H1 (cell line): ENCODE results near the gene RNF152. TPM values are rescaled to one million over a fixed set of nuclear protein-coding genes. Genes with fewer than 3 reads are reported as not detected.

Experiments
- CTCF ChIA-PET: fragments of 300-600 bp; sonication (Branson Sonifier 250); formaldehyde crosslinking; loops from one replicate; lab custom pipeline; 2021; ENCODE audit not compliant: partially characterized antibody; lab: Charles Lee
- POLR2A ChIA-PET: fragments of 300-600 bp; sonication (Branson Sonifier 250); formaldehyde crosslinking; loops from one replicate; lab custom pipeline; 2021; ENCODE audit warnings: inconsistent platforms; ENCODE audit not compliant: partially characterized antibody; lab: Charles Lee
- DNase-seq, 2 experiments: peaks; one replicate each; pipeline versions ENCODE4 v3.0.0 to v3.0.0-alpha.2; 2010 to 2022; ENCODE audit warnings: low spot score in 2 of 2, low read depth in 1 of 2, mixed read lengths in 1 of 2
- FAIRE-seq: peaks from 2 replicates; lab custom pipeline; 2011; peaks lifted over from hg19 to GRCh38; lab: Jason Lieb, UNC
- H2AFZ ChIP-seq: 2 replicates; pipeline ENCODE4 v1.8.1; 2012; ENCODE audit warnings: low read length, inconsistent platforms
- H2AK5ac ChIP-seq: 2 replicates; pipeline ENCODE4 v1.6.1; 2013; ENCODE audit warnings: low read depth, low read length
- H2BK120ac ChIP-seq: replicated peaks from 2 replicates; pipeline ENCODE3; 2013; ENCODE audit warnings: low read depth, low read length, inconsistent platforms
- H2BK12ac ChIP-seq: 2 replicates; pipeline ENCODE4 v1.6.1; 2013; ENCODE audit warnings: low read depth, low read length
- H2BK15ac ChIP-seq: 2 replicates; pipeline ENCODE4 v1.6.1; 2013; ENCODE audit warnings: low read length
- H2BK20ac ChIP-seq: 2 replicates; pipeline ENCODE4 v1.6.1; 2013; ENCODE audit warnings: low read length
- H2BK5ac ChIP-seq: 2 replicates; pipeline ENCODE4 v1.6.1; 2013; ENCODE audit warnings: low read depth, low read length
- H3K14ac ChIP-seq: 2 replicates; pipeline ENCODE4 v1.6.1; 2013; ENCODE audit warnings: inconsistent platforms; ENCODE audit not compliant: insufficient read length
- H3K18ac ChIP-seq: 2 replicates; pipeline ENCODE4 v1.6.1; 2013; ENCODE audit warnings: low read length; ENCODE audit errors: extremely low read depth
- H3K23ac ChIP-seq: 2 replicates; pipeline ENCODE4 v1.6.1; 2013; ENCODE audit warnings: inconsistent platforms; ENCODE audit not compliant: insufficient read length
- H3K23me2 ChIP-seq: 2 replicates; pipeline ENCODE4 v1.6.1; 2013; ENCODE audit warnings: low read depth, low read length
- H3K27ac ChIP-seq: 2 replicates; pipeline ENCODE4 v1.6.1; 2011; ENCODE audit warnings: low read depth, low read length, inconsistent platforms
- H3K27me3 ChIP-seq, 4 experiments: replicated peaks in 1 of 4; 1 replicate in 1 of 4; 2 replicates in 3 of 4; pipeline versions ENCODE4 v1.6.1 to v1.8.1; 2011 to 2013; ENCODE audit warnings: low read length in 3 of 4, mild to moderate bottlenecking in 3 of 4, inconsistent platforms in 2 of 4, mixed read lengths in 2 of 4, moderate library complexity in 1 of 4; ENCODE audit not compliant: control insufficient read depth in 3 of 4, insufficient read depth in 3 of 4; ENCODE audit errors: extremely low read depth in 1 of 4
- H3K36me3 ChIP-seq, 4 experiments: 2 replicates each; pipeline versions ENCODE4 v1.6.1 to v1.8.1; 2011 to 2013; ENCODE audit warnings: mild to moderate bottlenecking in 4 of 4, low read length in 3 of 4, moderate library complexity in 2 of 4, control low read depth in 1 of 4, inconsistent platforms in 1 of 4; ENCODE audit not compliant: insufficient read depth in 4 of 4, control insufficient read depth in 2 of 4
- H3K4ac ChIP-seq: replicated peaks from 2 replicates; pipeline ENCODE3; 2013; ENCODE audit warnings: low read length, low read depth, mixed read lengths, inconsistent platforms; ENCODE audit not compliant: insufficient read length
- H3K4me1 ChIP-seq, 4 experiments: replicated peaks in 1 of 4; 1 replicate in 1 of 4; 2 replicates in 3 of 4; pipeline versions ENCODE4 v1.6.1 to v1.8.1; 2011 to 2013; ENCODE audit warnings: low read length in 3 of 4, inconsistent platforms in 2 of 4, mixed read lengths in 1 of 4; ENCODE audit not compliant: insufficient read depth in 4 of 4, control insufficient read depth in 3 of 4
- H3K4me2 ChIP-seq, 2 experiments: 2 replicates each; pipeline versions ENCODE4 v1.6.1 to v1.8.1; 2011 to 2013; ENCODE audit warnings: low read depth in 2 of 2, low read length in 2 of 2, control low read depth in 1 of 2, inconsistent platforms in 1 of 2, mild to moderate bottlenecking in 1 of 2; ENCODE audit not compliant: insufficient read depth in 1 of 2
- H3K4me3 ChIP-seq, 4 experiments: fragments of 200-600, 300-600 bp in 1 of 4; sonication (generic), shearing (Covaris generic), sonication (Bioruptor Twin) in 1 of 4; 2 replicates each; pipeline versions ENCODE4 v1.5.1 to v1.8.1; 2011 to 2016; ENCODE audit warnings: low read length in 4 of 4, low read depth in 3 of 4, control low read depth in 2 of 4, inconsistent platforms in 2 of 4, mild to moderate bottlenecking in 2 of 4, mixed read lengths in 1 of 4, moderate library complexity in 1 of 4; ENCODE audit not compliant: insufficient read depth in 2 of 4; ENCODE audit errors: extremely low read depth in 1 of 4
- H3K56ac ChIP-seq: replicated peaks from 2 replicates; pipeline ENCODE3; 2013; ENCODE audit warnings: low read depth, mild to moderate bottlenecking, mixed read lengths, low read length, inconsistent platforms; ENCODE audit not compliant: insufficient read length
- H3K79me1 ChIP-seq: 2 replicates; pipeline ENCODE4 v1.6.1; 2013; ENCODE audit warnings: low read depth, low read length, control low read depth
- H3K79me2 ChIP-seq, 2 experiments: 2 replicates each; pipeline versions ENCODE4 v1.6.1 to v1.8.1; 2012 to 2013; ENCODE audit warnings: low read length in 2 of 2, mild to moderate bottlenecking in 2 of 2, inconsistent platforms in 1 of 2; ENCODE audit not compliant: insufficient read depth in 2 of 2, control insufficient read depth in 1 of 2
- H3K9ac ChIP-seq, 4 experiments: replicated peaks in 1 of 4; 1 replicate in 1 of 4; 2 replicates in 3 of 4; pipeline versions ENCODE4 v1.6.1 to v1.8.1; 2011 to 2013; ENCODE audit warnings: low read depth in 3 of 4, low read length in 3 of 4, control low read depth in 2 of 4, mild to moderate bottlenecking in 2 of 4, moderate library complexity in 2 of 4, inconsistent platforms in 1 of 4; ENCODE audit errors: extremely low read depth in 1 of 4
- H3K9me3 ChIP-seq, 2 experiments: 2 replicates each; pipeline versions ENCODE4 v1.6.1 to v1.8.1; 2012 to 2013; ENCODE audit warnings: mild to moderate bottlenecking in 2 of 2, moderate library complexity in 2 of 2, control low read depth in 1 of 2, inconsistent platforms in 1 of 2, low read depth in 1 of 2, low read length in 1 of 2, mixed read lengths in 1 of 2; ENCODE audit not compliant: insufficient read depth in 2 of 2
- H4K20me1 ChIP-seq, 2 experiments: replicated peaks in 1 of 2; 2 replicates each; pipeline versions ENCODE3 to v1.8.1; 2011 to 2013; ENCODE audit warnings: inconsistent platforms in 2 of 2, low read length in 2 of 2, mild to moderate bottlenecking in 1 of 2; ENCODE audit not compliant: insufficient read depth in 2 of 2, control insufficient read depth in 1 of 2
- H4K5ac ChIP-seq: 2 replicates; pipeline ENCODE4 v1.6.1; 2013; ENCODE audit warnings: low read length, low read depth, mixed read lengths, inconsistent platforms; ENCODE audit not compliant: insufficient read length
- H4K8ac ChIP-seq: 2 replicates; pipeline ENCODE4 v1.8.0; 2013; ENCODE audit warnings: mild to moderate bottlenecking, moderate library complexity, low read length, inconsistent platforms; ENCODE audit not compliant: insufficient read depth; ENCODE audit errors: extremely low read depth
- H4K91ac ChIP-seq: replicated peaks from 2 replicates; pipeline ENCODE3; 2013; ENCODE audit warnings: low read length, mixed read lengths, inconsistent platforms; ENCODE audit not compliant: insufficient read length
- CBX5 ChIP-seq: fragments of 300-800, 300-1000 bp; sonication (generic); IDR thresholded peaks from 2 replicates; pipeline ENCODE4 v1.7.1; 2016; ENCODE audit warnings: antibody characterized with exemption, low read length, low read depth
- RXRA ChIP-seq: IDR thresholded peaks from 2 replicates; pipeline ENCODE4 v1.6.1; 2011; ENCODE audit warnings: low read depth, mild to moderate bottlenecking, low read length, moderate library complexity; ENCODE audit not compliant: insufficient read depth
- SP2 ChIP-seq: IDR thresholded peaks from 2 replicates; pipeline ENCODE4 v1.6.1; 2012; ENCODE audit warnings: mild to moderate bottlenecking, low read length, inconsistent platforms
- ZNF274 ChIP-seq: IDR thresholded peaks from 2 replicates; pipeline ENCODE4 v1.7.0; 2012; ENCODE audit warnings: low read length, borderline replicate concordance; ENCODE audit errors: extremely low read depth
- WGBS, 2 experiments: shearing (Covaris generic) in 1 of 2; methylation state at CpG; one replicate each; pipeline versions ENCODE4 v1.1.6 to v1.1.7; 2013 to 2015; ENCODE audit warnings: low lambda C conversion rate in 2 of 2, mixed read lengths in 2 of 2, inconsistent platforms in 1 of 2, low coverage in 1 of 2, missing lambda C conversion rate in 1 of 2; ENCODE audit not compliant: insufficient replicate concordance in 2 of 2, insufficient coverage in 1 of 2, insufficient read length in 1 of 2; ENCODE audit errors: extremely low coverage in 1 of 2, missing lambda C conversion rate in 1 of 2; 5-methylcytosine and 5-hydroxymethylcytosine counted together
- polyA plus RNA-seq, 7 experiments: library from polyadenylated mRNA; depleted of rRNA in 3 of 7; stranded (reverse) in 5 of 7; unstranded in 2 of 7; fragments of >200 nt in 5 of 7; fragments of 200-250 nt in 2 of 7; gene quantifications; 1 replicate in 5 of 7; 2 replicates in 1 of 7; 4 replicates in 1 of 7; pipeline versions ENCODE4 v1.2.1 to v1.2.3, GENCODE V29; 2011 to 2013; ENCODE audit warnings: missing spikeins in 2 of 7, mixed read lengths in 2 of 7
- total RNA-seq: library from RNA; stranded (reverse); fragmentation: NEBNext Ultra II Directional; extraction: Animal tissue kit (Norgen Biotek cat#: 25700); gene quantifications from 2 replicates; pipeline ENCODE4 v1.2.1, GENCODE V29; 2021

RNF152 gene
- total and polyA plus RNA-seq, 2 of the 8 experiments (the other 6 are each of a cell fraction or from before 2014, with no cell fraction given), result 1.1 to 2.7 TPM

GRCh38 chr18:61865466-61866175 is 27.2 kb downstream of the RNF152 start:
- FAIRE-seq (no peak), DNase-seq (no peak)
- Histone ChIP-seq H3K4ac (no peak overlapping the region), H2AK5ac (no peak overlapping the region), H3K14ac (no peak overlapping the region), H3K36me3 (no peaks in the 10 kb centered on the region), H3K56ac (no peak overlapping the region), H2BK5ac (no peak overlapping the region), H3K27me3 (no peaks in the 10 kb centered on the region), H2BK12ac (no peak overlapping the region), H3K4me3 (no peak overlapping the region), H2BK20ac (no peak overlapping the region), H3K23me2 (no peaks in the 10 kb centered on the region), H2BK120ac (no peak overlapping the region), H3K9ac (no peak overlapping the region), H4K8ac (no peak overlapping the region), H3K9me3 (no peaks in the 10 kb centered on the region), H2AFZ (no peak overlapping the region), H2BK15ac (no peak overlapping the region), H3K18ac (no peak overlapping the region), H3K23ac (no peak overlapping the region), H3K79me2 (no peaks in the 10 kb centered on the region), H4K5ac (no peak overlapping the region), H3K27ac (no peak overlapping the region), H4K91ac (no peak overlapping the region), H4K20me1 (no peaks in the 10 kb centered on the region), H3K4me1 (no peaks in the 10 kb centered on the region), H3K4me2 (no peak overlapping the region), H3K79me1 (no peaks in the 10 kb centered on the region; the same call in 1 of the 2 replicates)
- TF ChIP-seq ZNF274, result no peak
- TF ChIP-seq CBX5, result no peak
- no peak for TF ChIP-seq SP2
- TF ChIP-seq RXRA, result no peak
- WGBS, 2 experiments, result 89% methylated on average over 3 of the region's 3 CpGs; no CpG with 5 or more reads in 1 of the 2 experiments
- ChIA-PET CTCF (interaction anchor here (0.6 to 1.7 kb wide), 2 partner anchors 10 to 272 kb away, joined by 4 to 5 read pairs; no protein-coding TSS in a partner anchor), POLR2A (no interaction called here)
